Activated T-cell treated with anti-CD3 and anti-CD28 coated beads for 1 hour (primary cell): ENCODE data around the gene SF3B2.
"Not testable (repeated sequence)": the region's sequence is repeated elsewhere in the genome, so short reads cannot be mapped to it uniquely, and the experiment has no call there.

Experiments
- DNase-seq: peaks from one replicate; pipeline ENCODE4 v3.0.0-alpha.2; 2020; ENCODE audit warnings: low read depth

Gene SF3B2

GRCh38 chr11:66015936-66016792, 36.0 kb upstream of the SF3B2 start:
- no peak for DNase-seq

- DNase-seq = no peak
These were observed 35.4 kb upstream of the SF3B2 start for GRCh38 chr11:66016793-66017177.

GRCh38 chr11:66017321-66017720, 34.8 kb upstream of the SF3B2 start:
- no peak for DNase-seq

- no peak for DNase-seq
These were observed 32.0 kb upstream of the SF3B2 start for GRCh38 chr11:66020212-66020611.

GRCh38 chr11:66020618-66021357, 31.4 kb upstream of the SF3B2 start:
- DNase-seq = no peak

DNA sequence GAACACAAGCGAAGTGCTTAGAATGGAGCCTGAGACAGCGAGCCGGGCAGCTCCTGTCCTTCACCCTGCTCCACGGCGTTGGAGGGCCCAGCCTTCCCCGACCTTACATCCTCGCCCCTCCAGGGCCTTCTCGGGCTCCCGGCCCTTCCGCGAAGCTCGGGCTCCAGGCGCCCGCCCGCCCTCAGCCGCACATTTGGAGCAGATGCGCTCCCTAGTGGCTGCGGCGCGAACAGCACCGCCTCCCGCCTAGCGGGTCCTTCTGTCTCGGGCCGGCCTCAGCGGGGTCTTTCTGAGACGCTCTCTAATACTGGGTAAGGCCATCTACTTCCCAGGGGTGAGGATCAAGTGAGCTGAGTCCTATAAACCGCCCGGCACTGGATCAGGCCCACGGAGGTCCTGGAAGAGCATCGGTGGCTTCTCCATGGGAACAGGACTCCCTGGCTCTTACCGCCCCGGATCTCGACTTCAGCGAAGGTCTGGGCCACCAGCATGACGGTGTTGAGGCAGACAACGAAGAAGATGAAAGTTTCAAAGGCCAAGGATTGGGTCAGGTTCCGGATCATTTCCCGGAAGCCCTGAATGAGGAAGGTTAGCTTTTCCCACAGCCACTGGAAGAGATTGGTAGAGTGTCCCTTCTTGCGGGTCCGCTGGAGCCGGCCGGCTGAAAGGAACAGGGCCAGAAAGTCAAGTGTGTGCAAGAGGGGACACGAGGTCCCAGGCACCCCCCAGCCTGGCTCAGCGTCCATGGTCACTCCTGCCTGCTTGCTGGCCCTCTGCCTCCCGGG, 29.6 kb upstream of the SF3B2 start:
- DNase-seq = peak; percentile 77

DNA sequence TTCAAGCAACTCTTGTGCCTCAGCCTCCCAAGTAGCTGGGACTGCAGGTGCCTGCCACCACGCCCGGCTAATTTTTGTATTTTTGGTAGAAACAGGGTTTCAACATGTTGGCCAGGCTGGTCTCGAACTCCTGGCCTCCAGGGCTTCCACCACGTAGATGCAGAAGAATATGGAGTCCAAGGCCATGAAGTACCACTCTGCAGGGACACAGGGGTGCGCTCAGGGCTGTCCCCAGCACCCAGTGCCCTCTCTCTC, 29.1 kb upstream of the SF3B2 start:
- DNase-seq = not testable (repeated sequence)

DNA sequence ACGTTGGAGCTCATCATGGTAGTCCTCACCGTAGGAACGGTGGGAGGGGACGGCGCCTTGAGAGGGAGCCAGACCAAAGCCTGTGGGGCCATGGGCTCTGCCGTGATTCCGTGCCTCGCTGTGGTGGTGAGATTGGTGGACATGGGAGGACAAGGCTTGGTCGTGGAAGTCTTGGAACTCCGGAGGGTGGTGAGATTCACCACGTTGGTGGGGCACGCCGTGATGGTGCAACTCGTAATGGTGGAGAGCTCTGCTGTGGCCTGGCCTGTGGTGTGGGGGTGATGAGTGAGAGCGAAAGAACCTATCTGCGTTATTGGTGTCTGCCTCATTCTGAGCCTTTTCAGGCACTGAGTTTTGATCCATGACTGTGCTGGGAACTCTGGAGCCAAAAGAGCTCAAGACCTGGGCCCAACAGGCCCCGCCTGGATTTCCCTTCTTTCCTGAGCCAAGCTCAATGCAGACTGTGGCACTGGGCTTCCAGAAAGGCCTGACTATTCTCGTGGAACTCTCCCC, 26.1 kb upstream of the SF3B2 start, which contains the start of gene CATSPER1:
Gene CATSPER1, minus strand, starts transcription at position 463 of the 513 bp plus-strand sequence. Its CDS starts 100 bp downstream, at position 363.
- DNase-seq = no peak

- no peak for DNase-seq
These were observed 19.0 kb upstream of the SF3B2 start for GRCh38 chr11:66032957-66033735.

- no peak for DNase-seq
These were observed 16.4 kb upstream of the SF3B2 start for GRCh38 chr11:66035653-66036333.

DNA sequence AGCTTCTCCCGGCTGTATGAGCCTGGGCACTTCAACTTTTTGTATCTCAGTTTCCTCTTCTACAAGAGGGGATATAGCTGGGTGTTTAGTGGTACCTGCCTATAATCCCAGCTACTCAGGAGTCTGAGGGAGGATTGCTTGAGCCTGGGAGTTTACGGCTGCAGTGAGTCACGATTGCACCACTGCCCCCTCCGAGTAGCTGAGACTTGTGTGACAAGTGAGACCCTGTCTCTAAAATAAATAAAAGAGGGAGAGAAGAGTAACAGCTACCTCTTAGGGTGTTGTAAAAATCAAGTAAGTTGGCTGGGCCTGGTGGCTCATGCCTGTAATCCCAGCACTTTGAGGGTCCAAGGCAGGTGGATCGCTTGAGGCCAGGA, 15.8 kb upstream of the SF3B2 start:
- no peak for DNase-seq

GRCh38 chr11:66037327-66037726, 14.8 kb upstream of the SF3B2 start:
- no peak for DNase-seq

GRCh38 chr11:66039765-66040164, 12.4 kb upstream of the SF3B2 start:
- no peak for DNase-seq

DNA sequence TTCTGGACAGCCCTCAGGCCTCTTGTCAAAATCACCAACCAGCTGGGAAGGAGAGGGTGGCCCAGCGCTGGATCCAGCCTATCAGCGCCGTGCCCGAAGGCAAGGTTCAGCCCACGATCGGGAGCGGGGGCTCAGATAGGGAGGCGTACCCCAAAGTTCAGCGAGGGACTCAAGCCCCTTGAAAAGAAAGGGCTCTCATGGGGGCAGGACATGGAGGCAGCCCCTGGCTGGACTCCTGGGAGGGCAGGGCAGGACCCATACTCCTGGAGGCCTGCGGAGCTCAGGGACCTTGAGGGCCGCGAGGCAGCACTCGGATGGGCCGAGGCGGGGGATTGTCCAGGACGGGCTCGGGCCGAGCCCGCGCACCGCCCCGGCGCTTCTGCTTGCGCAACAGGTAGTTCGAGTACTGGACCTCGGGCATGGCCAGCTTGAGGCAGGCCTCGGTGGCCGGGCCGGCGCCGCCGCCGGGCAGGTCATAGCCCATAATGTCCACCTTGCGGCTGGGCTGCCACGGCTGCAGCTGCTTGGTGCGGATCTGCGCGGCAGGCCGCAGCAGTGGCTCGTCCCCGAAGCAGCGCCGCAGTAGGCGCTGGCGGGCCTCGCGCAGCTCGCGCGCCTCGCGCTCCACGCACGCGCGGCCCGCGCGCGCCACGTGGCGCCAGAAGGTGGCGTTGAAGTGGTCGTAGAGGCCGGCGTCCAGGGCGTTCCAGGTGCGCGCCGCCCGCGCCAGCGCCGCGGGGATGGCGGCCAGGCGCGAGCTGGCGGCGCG, 9.8 kb upstream of the SF3B2 start:
- DNase-seq = no peak

DNA sequence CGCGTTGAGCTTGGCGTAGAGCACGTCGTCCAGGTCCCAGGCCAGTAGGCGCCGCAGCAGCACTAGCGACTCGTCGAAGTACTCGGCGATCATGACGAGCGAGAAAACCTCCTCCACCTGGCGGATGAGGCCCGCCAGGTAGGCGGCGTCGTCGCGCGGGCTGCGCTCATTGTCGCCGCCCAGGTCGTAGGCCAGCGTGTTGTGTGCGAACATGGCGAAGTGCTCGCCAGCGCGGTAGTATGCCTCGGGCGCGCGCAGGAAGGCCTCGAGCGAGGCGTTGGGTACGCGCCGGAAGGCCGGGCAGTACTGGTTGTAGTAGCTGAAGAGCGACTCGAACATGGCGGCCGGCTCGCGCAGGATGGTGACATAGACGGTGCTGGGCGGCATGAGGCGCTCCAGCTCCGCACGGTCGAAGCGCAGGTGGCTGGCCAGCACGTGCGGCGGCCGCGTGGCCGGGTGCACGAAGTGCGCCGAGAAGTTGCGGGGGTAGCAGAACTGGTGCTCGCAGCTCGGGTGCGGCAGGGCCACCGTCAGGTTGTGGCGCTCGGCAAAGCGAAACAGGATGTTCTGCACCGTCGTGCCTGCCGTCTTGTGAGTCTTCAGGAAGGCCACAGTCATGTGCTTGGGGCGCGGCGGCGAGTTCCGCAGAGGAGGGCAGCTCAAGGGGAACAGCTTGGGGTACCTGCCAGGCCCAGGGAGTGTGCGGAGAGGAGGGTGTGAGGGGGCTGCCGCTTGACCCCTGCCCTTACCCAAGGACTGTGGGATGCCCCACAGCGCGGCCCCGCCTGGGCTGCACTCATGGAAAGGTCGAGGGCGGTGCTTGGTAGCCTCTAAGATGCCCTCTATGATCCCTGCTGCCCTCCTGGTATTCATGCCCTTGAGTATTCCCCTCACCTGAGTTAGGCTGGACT, 8.9 kb upstream of the SF3B2 start:
- no peak for DNase-seq

DNA sequence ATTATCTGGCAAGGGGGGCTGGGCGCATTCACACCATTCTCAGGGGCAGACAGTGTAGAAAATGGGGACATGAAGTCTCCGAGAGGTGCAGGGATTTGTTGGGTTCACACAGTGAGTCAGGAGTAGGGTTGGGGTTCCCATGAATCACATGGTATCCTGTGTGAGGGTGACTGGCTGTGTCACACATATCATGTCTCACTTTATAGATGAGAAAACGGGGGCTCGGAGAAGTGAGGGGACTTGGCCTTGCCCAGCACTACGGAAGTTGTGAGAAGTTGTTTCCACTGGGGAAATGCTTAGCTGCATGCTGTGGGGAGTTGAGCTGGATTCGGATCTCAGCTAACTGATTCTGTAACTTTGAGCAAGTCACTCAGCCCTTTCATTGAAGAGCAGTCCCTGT, 7.4 kb upstream of the SF3B2 start:
- DNase-seq = no peak

DNA sequence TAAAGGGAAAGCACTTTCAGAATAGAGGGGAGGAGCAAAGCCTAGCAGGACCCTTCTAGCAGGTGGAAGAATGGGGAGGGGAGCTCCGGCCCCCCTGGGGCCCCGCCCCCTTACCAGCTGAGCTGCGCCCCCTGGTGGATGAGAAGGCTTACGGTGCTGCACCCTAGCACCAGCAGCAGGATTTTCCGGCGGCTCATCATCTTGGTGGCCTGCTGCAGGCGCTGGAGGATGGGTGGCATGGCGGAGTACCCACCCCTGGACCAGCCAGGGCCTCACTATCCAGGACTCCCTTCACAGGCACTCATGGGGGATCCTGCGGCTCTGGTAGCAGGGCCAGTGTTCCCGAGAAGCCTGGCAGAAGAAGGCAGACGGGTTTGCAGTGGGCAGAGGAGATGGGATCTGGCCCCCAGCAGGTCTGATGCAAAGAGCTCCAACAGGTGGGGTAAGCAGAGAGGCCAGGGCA, 7.0 kb upstream of the SF3B2 start:
- DNase-seq = peak; percentile 86

DNA sequence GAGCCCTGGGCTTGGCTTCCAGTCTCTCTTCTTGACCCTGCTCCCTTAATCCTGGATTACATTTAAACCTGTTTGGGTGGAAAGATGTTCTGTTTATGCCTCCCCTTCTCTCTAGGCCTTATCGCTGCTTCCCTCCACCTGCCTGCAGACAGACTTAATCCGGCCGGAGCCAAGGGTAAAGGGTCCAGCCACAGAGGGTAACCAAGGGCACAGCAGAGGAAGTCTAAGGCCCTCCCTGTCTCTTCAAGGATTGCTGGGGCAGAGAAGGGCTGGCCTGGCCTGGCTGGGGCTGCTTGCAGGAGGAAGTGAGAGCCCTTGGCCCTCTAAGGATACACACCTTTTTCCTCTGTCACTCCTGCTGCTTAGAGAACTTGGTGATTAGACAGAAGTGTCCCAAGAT, 5.3 kb upstream of the SF3B2 start:
- DNase-seq = no peak
